Measurements from ENCODE around the gene GPX3.
A peak's percentile ranks its signal among the peaks of the same experiment; 100 is the strongest.

Gene GPX3

GRCh38 chr5:151015974-151016587 lies 4.3 kb upstream of the GPX3 start:
- no peak for FAIRE-seq
- TF ChIP-seq TAF1 (IDR thresholded peaks at IDR 0.05; ENCODE audit: borderline replicate concordance, low read depth, low read length) (no peak), POLR2AphosphoS5 (IDR thresholded peaks at IDR 0.05; ENCODE audit: low read depth, low read length) (no peak), POLR2A (IDR thresholded peaks at IDR 0.05; ENCODE audit: low read depth, low read length) (no peak)
- DNase-seq (ENCODE audit: insufficient read length), result no peak

- TF ChIP-seq POLR2A (IDR thresholded peaks at IDR 0.05; ENCODE audit: low read depth, low read length), result no peak
- TF ChIP-seq POLR2AphosphoS5 (IDR thresholded peaks at IDR 0.05; ENCODE audit: low read depth, low read length), result no peak
- no peak for TF ChIP-seq TAF1 (IDR thresholded peaks at IDR 0.05; ENCODE audit: borderline replicate concordance, low read depth, low read length)
- no peak for DNase-seq (ENCODE audit: insufficient read length)
Measured at GRCh38 chr5:151016700-151017099, 3.7 kb upstream of the GPX3 start.

GRCh38 chr5:151017897-151018296 lies 2.5 kb upstream of the GPX3 start:
- no peak for DNase-seq (ENCODE audit: insufficient read length)
- no peak for FAIRE-seq
- no peak for TF ChIP-seq POLR2AphosphoS5 (IDR thresholded peaks at IDR 0.05; ENCODE audit: low read depth, low read length)
- no peak for TF ChIP-seq TAF1 (IDR thresholded peaks at IDR 0.05; ENCODE audit: borderline replicate concordance, low read depth, low read length)
- TF ChIP-seq POLR2A (IDR thresholded peaks at IDR 0.05; ENCODE audit: low read depth, low read length), result no peak

More at GRCh38 chr5:151016700-151017099, 3.7 kb upstream of the GPX3 start:
- no peak for FAIRE-seq

GRCh38 chr5:151018846-151019245 lies 1.5 kb upstream of the GPX3 start:
- DNase-seq (ENCODE audit: insufficient read length) (no peak), FAIRE-seq (no peak)
- no peak for TF ChIP-seq POLR2A (IDR thresholded peaks at IDR 0.05; ENCODE audit: low read depth, low read length)
- no peak for TF ChIP-seq TAF1 (IDR thresholded peaks at IDR 0.05; ENCODE audit: borderline replicate concordance, low read depth, low read length)
- TF ChIP-seq POLR2AphosphoS5 (IDR thresholded peaks at IDR 0.05; ENCODE audit: low read depth, low read length), result no peak

- DNase-seq (ENCODE audit: insufficient read length), result no peak
- no peak for FAIRE-seq
- TF ChIP-seq POLR2AphosphoS5 (IDR thresholded peaks at IDR 0.05; ENCODE audit: low read depth, low read length) (no peak), POLR2A (IDR thresholded peaks at IDR 0.05; ENCODE audit: low read depth, low read length) (no peak), TAF1 (IDR thresholded peaks at IDR 0.05; ENCODE audit: borderline replicate concordance, low read depth, low read length) (no peak)
Measured at GRCh38 chr5:151019331-151019730, 1.1 kb upstream of the GPX3 start.

GRCh38 chr5:151021746-151022145 lies 1.4 kb downstream of the GPX3 start:
- FAIRE-seq (no peak), DNase-seq (ENCODE audit: insufficient read length) (no peak)
- TF ChIP-seq POLR2AphosphoS5 (IDR thresholded peaks at IDR 0.05; ENCODE audit: low read depth, low read length) (no peak), TAF1 (IDR thresholded peaks at IDR 0.05; ENCODE audit: borderline replicate concordance, low read depth, low read length) (no peak), POLR2A (IDR thresholded peaks at IDR 0.05; ENCODE audit: low read depth, low read length) (no peak)

GRCh38 chr5:151022511-151023018 lies 2.2 kb downstream of the GPX3 start:
- DNase-seq (ENCODE audit: insufficient read length) (no peak), FAIRE-seq (no peak)
- TF ChIP-seq TAF1 (IDR thresholded peaks at IDR 0.05; ENCODE audit: borderline replicate concordance, low read depth, low read length) (no peak), POLR2AphosphoS5 (IDR thresholded peaks at IDR 0.05; ENCODE audit: low read depth, low read length) (no peak), POLR2A (IDR thresholded peaks at IDR 0.05; ENCODE audit: low read depth, low read length) (no peak)

- TF ChIP-seq POLR2AphosphoS5 (IDR thresholded peaks at IDR 0.05; ENCODE audit: low read depth, low read length), result no peak
- no peak for TF ChIP-seq TAF1 (IDR thresholded peaks at IDR 0.05; ENCODE audit: borderline replicate concordance, low read depth, low read length)
- TF ChIP-seq POLR2A (IDR thresholded peaks at IDR 0.05; ENCODE audit: low read depth, low read length), result no peak
- FAIRE-seq, result no peak
- no peak for DNase-seq (ENCODE audit: insufficient read length)
Measured at GRCh38 chr5:151023047-151023615, 2.7 kb downstream of the GPX3 start.

- TF ChIP-seq TAF1 (IDR thresholded peaks at IDR 0.05; ENCODE audit: borderline replicate concordance, low read depth, low read length), result no peak
- TF ChIP-seq POLR2A (IDR thresholded peaks at IDR 0.05; ENCODE audit: low read depth, low read length), result no peak
- no peak for TF ChIP-seq POLR2AphosphoS5 (IDR thresholded peaks at IDR 0.05; ENCODE audit: low read depth, low read length)
- DNase-seq (ENCODE audit: insufficient read length) (no peak), FAIRE-seq (no peak)
Measured at GRCh38 chr5:151023651-151024050, 3.3 kb downstream of the GPX3 start.

- no peak for FAIRE-seq
- no peak for DNase-seq (ENCODE audit: insufficient read length)
- TF ChIP-seq POLR2AphosphoS5 (IDR thresholded peaks at IDR 0.05; ENCODE audit: low read depth, low read length) (no peak), POLR2A (IDR thresholded peaks at IDR 0.05; ENCODE audit: low read depth, low read length) (0 out of 2 replicates have a peak, but pooled peaks have one; percentile 11), TAF1 (IDR thresholded peaks at IDR 0.05; ENCODE audit: borderline replicate concordance, low read depth, low read length) (no peak)
Measured at GRCh38 chr5:151024440-151025249, 4.3 kb downstream of the GPX3 start.

- TF ChIP-seq POLR2A (IDR thresholded peaks at IDR 0.05; ENCODE audit: low read depth, low read length), result no peak
- no peak for TF ChIP-seq TAF1 (IDR thresholded peaks at IDR 0.05; ENCODE audit: borderline replicate concordance, low read depth, low read length)
- no peak for TF ChIP-seq POLR2AphosphoS5 (IDR thresholded peaks at IDR 0.05; ENCODE audit: low read depth, low read length)
- FAIRE-seq, result no peak
- no peak for DNase-seq (ENCODE audit: insufficient read length)
Measured at GRCh38 chr5:151025250-151025606, 4.8 kb downstream of the GPX3 start.
